ENCODE data around the gene MYH10.
A peak's percentile ranks its signal among the peaks of the same experiment; 100 is the strongest.

Gene MYH10

GRCh38 chr17:8647956-8648355 lies 17.4 kb upstream of the MYH10 start:
- no peak for DNase-seq

GRCh38 chr17:8647202-8647601 lies 16.7 kb upstream of the MYH10 start:
- DNase-seq: no peak

- DNase-seq: no peak
Measured at GRCh38 chr17:8644507-8644902, 14.0 kb upstream of the MYH10 start.

- no peak for DNase-seq
Measured at GRCh38 chr17:8643855-8644506, 13.5 kb upstream of the MYH10 start.

- DNase-seq: no peak
Measured at GRCh38 chr17:8639709-8640108, 9.2 kb upstream of the MYH10 start.

GRCh38 chr17:8632061-8632460 lies 1.5 kb upstream of the MYH10 start:
- DNase-seq: no peak

GRCh38 chr17:8631554-8631877 lies 991 bp upstream of the MYH10 start:
- no peak for DNase-seq

GRCh38 chr17:8630802-8631553 lies 453 bp upstream of the MYH10 start:
- peak; percentile 84 for DNase-seq

GRCh38 chr17:8629371-8630226 lies 926 bp downstream of the MYH10 start:
- peak; percentile 0 for DNase-seq

- DNase-seq: no peak
Measured at GRCh38 chr17:8628609-8629169, 1.8 kb downstream of the MYH10 start.

- no peak for DNase-seq
Measured at GRCh38 chr17:8628172-8628571, 2.4 kb downstream of the MYH10 start.

- no peak for DNase-seq
Measured at GRCh38 chr17:8623591-8623990, 6.9 kb downstream of the MYH10 start.

GRCh38 chr17:8622191-8622590 lies 8.3 kb downstream of the MYH10 start:
- no peak for DNase-seq

- DNase-seq: no peak
Measured at GRCh38 chr17:8621585-8621984, 8.9 kb downstream of the MYH10 start.

- no peak for DNase-seq
Measured at GRCh38 chr17:8619294-8619693, 11.2 kb downstream of the MYH10 start.

GRCh38 chr17:8618825-8619224 lies 11.7 kb downstream of the MYH10 start:
- DNase-seq: no peak

- no peak for DNase-seq
Measured at GRCh38 chr17:8614988-8615387, 15.5 kb downstream of the MYH10 start.

GRCh38 chr17:8611619-8612298 lies 18.8 kb downstream of the MYH10 start:
- no peak for DNase-seq

GRCh38 chr17:8611137-8611536 lies 19.4 kb downstream of the MYH10 start:
- DNase-seq: no peak

GRCh38 chr17:8610558-8610957 lies 20.0 kb downstream of the MYH10 start:
- no peak for DNase-seq

- DNase-seq: no peak
Measured at GRCh38 chr17:8609910-8610309, 20.6 kb downstream of the MYH10 start.

GRCh38 chr17:8608001-8608400 lies 22.5 kb downstream of the MYH10 start:
- DNase-seq: no peak

- no peak for DNase-seq
Measured at GRCh38 chr17:8606401-8606800, 24.1 kb downstream of the MYH10 start.
